Ishikawa (cell line): ENCODE data around the gene GJD4.

ENCODE experiments used
- CEBPB ChIP-seq: IDR thresholded peaks from 2 replicates; pipeline ENCODE4 v1.6.1; 2012
- EP300 ChIP-seq: IDR thresholded peaks from 2 replicates; pipeline ENCODE4 v1.6.1; 2012; ENCODE audit warnings: borderline replicate concordance
- FOXM1 ChIP-seq: IDR thresholded peaks from 2 replicates; pipeline ENCODE4 v1.6.1; 2012; ENCODE audit warnings: low read depth, borderline replicate concordance
- NFIC ChIP-seq: IDR thresholded peaks from 2 replicates; pipeline ENCODE4 v1.6.1; 2012
- RAD21 ChIP-seq: IDR thresholded peaks from 2 replicates; pipeline ENCODE4 v1.6.1; 2012; ENCODE audit warnings: low read depth
- TAF1 ChIP-seq: IDR thresholded peaks from 2 replicates; pipeline ENCODE4 v1.6.1; 2012; ENCODE audit warnings: low read depth, mild to moderate bottlenecking
- YY1 ChIP-seq: IDR thresholded peaks from 2 replicates; pipeline ENCODE4 v1.6.1; 2012; ENCODE audit warnings: low read depth
- TF ChIP-seq, protein P1 (sequence below): IDR thresholded peaks from 2 replicates; pipeline ENCODE4 v1.6.1; 2012
- TF ChIP-seq, protein P2 (sequence below): IDR thresholded peaks from 2 replicates; pipeline ENCODE4 v1.6.1; 2012

DNA sequence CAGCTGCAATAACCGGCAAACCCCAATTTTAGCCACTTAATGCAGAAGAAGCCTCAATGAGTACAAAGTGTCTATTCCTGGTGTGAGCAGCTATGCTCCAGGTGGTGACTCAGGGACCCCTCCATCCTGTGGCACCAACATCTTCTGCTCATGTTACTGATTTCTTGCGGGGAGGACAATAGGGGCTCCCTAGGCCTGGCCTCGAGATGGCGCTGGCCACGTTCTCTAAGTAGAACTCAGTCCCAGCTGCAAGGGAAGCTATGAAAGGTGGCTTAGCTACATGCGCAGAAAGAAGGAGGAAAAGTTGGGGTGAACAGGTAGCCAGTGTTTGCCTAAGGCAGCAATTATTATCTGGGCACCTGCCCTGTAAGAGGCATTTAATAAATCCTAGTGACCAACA is 6.6 kb downstream of the GJD4 start:
- TF ChIP-seq NFIC, result no peak
- peak; percentile 28 for TF ChIP-seq RAD21
- TF ChIP-seq EP300, result no peak
- no peak for TF ChIP-seq FOXM1
- TF ChIP-seq CEBPB, result no peak
- no peak for TF ChIP-seq YY1
- TF ChIP-seq, protein P1, sequence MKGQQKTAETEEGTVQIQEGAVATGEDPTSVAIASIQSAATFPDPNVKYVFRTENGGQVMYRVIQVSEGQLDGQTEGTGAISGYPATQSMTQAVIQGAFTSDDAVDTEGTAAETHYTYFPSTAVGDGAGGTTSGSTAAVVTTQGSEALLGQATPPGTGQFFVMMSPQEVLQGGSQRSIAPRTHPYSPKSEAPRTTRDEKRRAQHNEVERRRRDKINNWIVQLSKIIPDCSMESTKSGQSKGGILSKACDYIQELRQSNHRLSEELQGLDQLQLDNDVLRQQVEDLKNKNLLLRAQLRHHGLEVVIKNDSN, result no peak
- TF ChIP-seq, protein P2, sequence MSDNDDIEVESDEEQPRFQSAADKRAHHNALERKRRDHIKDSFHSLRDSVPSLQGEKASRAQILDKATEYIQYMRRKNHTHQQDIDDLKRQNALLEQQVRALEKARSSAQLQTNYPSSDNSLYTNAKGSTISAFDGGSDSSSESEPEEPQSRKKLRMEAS, result no peak
- no peak for TF ChIP-seq TAF1
